Colonic mucosa (tissue), 4 donors: ENCODE results near the gene LMF1. TPM values are rescaled to one million over a fixed set of nuclear protein-coding genes. Genes with fewer than 3 reads are reported as not detected.

Experiments
- DNase-seq: peaks from one replicate; pipeline ENCODE4 v3.0.0-alpha.2; 2020
- H3K27ac ChIP-seq: fragments of 200-600 bp; one replicate; pipeline ENCODE4 v1.8.0; 2021
- H3K27me3 ChIP-seq: fragments of 200-600 bp; one replicate; pipeline ENCODE4 v1.8.0; 2021
- H3K36me3 ChIP-seq: fragments of 200-600 bp; one replicate; pipeline ENCODE4 v1.8.0; 2021
- H3K4me1 ChIP-seq: fragments of 200-600 bp; one replicate; pipeline ENCODE4 v1.8.0; 2021; ENCODE audit warnings: mild to moderate bottlenecking
- H3K4me3 ChIP-seq: fragments of 200-600 bp; one replicate; pipeline ENCODE4 v1.8.0; 2021
- H3K9ac ChIP-seq, 2 donors: one replicate each; pipeline ENCODE4 v1.7.0; 2013; ENCODE audit warnings: control low read depth in 2 of 2, low read depth in 2 of 2, low read length in 2 of 2
- H3K9me3 ChIP-seq: fragments of 200-600 bp; one replicate; pipeline ENCODE4 v1.8.0; 2021
- intact Hi-C: fragments of 100-400 bp; cut with DNase I; formaldehyde crosslinking; loops from one replicate; pipeline ENCODE4 v1.14.1; 2022
- total RNA-seq, 2 donors: library from RNA; stranded (reverse); fragmentation: NEBNext Ultra II Directional in 1 of 2; extraction: Animal tissue kit (Norgen Biotek cat#: 25700) in 1 of 2; gene quantifications; one replicate each; pipeline ENCODE4 v1.2.1, GENCODE V29; 2021
- TF ChIP-seq, protein P1 (sequence below): fragments of 200-600 bp; IDR thresholded peaks from one replicate; pipeline ENCODE4 v1.8.0; 2022; ENCODE audit warnings: antibody characterized with exemption, mild to moderate bottlenecking
- donor health status: healthy.
- donor health status: DM: no; HTN: no; CAD: no.
- donor health status: DM: no; HTN: no; CAD: no.

Gene LMF1
- total RNA-seq, 2 donors from 2014 or later: 8.4 to 12.8 TPM

DNA sequence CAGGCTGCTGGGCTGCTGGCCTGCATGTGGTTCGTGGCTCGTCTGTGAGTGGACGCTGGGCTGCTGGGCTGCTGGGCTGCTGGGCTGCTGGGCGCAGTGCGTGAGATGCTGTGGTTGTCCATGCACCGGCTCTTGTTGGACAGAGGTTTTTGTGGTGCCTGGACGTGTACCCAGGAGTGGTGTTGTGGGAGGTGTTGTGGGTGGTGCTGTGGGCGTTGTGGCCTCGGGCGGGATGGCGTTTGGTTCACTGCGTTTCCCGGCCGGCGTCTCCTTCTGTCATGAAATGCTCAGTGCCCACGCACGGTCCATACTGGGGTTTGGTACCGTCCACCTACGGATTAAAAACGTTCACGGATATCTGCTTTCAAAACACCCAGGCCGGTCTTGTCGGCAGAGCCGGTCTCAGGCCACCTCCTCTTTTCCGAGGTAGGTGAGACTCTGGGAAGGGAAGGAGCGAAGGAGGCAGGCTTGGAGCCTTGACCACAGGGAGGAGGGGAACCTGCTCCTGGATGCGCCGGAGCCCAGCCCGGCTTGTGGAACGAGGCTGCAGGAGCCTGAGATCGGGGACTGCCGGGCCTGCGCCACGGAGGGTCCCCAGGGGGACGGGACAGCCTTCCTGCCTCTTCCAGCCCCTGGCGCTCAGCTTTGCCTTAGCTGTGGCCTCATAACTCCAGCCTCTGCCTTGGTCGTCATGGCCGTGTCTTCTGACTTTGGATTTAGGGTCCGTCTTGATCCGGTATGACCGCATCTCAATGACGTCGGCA is 140.5 kb downstream of the LMF1 start:
- Histone ChIP-seq H3K4me1 (no peaks in the 10 kb centered on the region), H3K4me3 (no peak overlapping the region), H3K27me3 (no peaks in the 10 kb centered on the region), H3K36me3 (no peaks in the 10 kb centered on the region), H3K9ac (no peak overlapping the region), H3K27ac (no peak overlapping the region), H3K9me3 (no peaks in the 10 kb centered on the region)
- TF ChIP-seq, protein P1, sequence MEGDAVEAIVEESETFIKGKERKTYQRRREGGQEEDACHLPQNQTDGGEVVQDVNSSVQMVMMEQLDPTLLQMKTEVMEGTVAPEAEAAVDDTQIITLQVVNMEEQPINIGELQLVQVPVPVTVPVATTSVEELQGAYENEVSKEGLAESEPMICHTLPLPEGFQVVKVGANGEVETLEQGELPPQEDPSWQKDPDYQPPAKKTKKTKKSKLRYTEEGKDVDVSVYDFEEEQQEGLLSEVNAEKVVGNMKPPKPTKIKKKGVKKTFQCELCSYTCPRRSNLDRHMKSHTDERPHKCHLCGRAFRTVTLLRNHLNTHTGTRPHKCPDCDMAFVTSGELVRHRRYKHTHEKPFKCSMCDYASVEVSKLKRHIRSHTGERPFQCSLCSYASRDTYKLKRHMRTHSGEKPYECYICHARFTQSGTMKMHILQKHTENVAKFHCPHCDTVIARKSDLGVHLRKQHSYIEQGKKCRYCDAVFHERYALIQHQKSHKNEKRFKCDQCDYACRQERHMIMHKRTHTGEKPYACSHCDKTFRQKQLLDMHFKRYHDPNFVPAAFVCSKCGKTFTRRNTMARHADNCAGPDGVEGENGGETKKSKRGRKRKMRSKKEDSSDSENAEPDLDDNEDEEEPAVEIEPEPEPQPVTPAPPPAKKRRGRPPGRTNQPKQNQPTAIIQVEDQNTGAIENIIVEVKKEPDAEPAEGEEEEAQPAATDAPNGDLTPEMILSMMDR: no peak
- DNase-seq: no peak
- intact Hi-C loops: no loop called here

GRCh38 chr16:828891-829290 is 141.9 kb downstream of the LMF1 start:
- intact Hi-C loops: no loop called here

DNA sequence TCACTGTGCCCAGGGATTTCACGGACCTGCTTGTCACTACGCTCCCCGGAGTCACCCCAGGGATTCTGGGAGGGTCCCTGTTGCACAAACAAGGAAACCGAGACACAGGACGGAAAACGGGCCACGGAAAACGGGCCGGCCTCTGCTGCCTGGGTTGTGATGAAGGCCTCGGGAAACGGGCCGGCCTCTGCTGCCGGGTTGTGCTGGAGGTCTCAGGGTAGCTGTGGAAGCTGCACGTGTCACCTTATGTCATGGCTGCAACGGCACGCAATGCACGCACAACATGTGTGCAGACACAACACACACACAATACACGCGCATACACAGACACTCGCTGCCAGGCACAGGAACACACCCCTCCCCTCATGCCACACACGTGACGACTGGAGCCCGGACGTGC is 143.3 kb downstream of the LMF1 start:
- Histone ChIP-seq H3K4me3 (no peak overlapping the region), H3K9me3 (no peaks in the 10 kb centered on the region), H3K4me1 (no peaks in the 10 kb centered on the region), H3K36me3 (no peaks in the 10 kb centered on the region), H3K27me3 (no peaks in the 10 kb centered on the region), H3K9ac (no peak overlapping the region), H3K27ac (no peak overlapping the region)
- DNase-seq: no peak
- TF ChIP-seq, protein P1: no peak
- intact Hi-C loops: no loop called here

More at GRCh38 chr16:828891-829290, 141.9 kb downstream of the LMF1 start:
- TF ChIP-seq, protein P1: no peak
- Histone ChIP-seq H3K9me3 (no peaks in the 10 kb centered on the region), H3K27me3 (no peaks in the 10 kb centered on the region), H3K36me3 (no peaks in the 10 kb centered on the region), H3K9ac (no peak overlapping the region), H3K27ac (no peak overlapping the region), H3K4me1 (no peaks in the 10 kb centered on the region), H3K4me3 (no peak overlapping the region)
- no peak for DNase-seq

GRCh38 chr16:825341-826061 is 145.3 kb downstream of the LMF1 start:
- H3K27me3 ChIP-seq: no peaks in the 10 kb centered on the region
- no peak overlapping the region for H3K9ac ChIP-seq
- H3K9me3 ChIP-seq: no peaks in the 10 kb centered on the region
- H3K4me3 ChIP-seq: no peak overlapping the region
- no peaks in the 10 kb centered on the region for H3K4me1 ChIP-seq
- DNase-seq: no peak
- no peak overlapping the region for H3K27ac ChIP-seq
- intact Hi-C loops: no loop called here
- TF ChIP-seq, protein P1: no peak
- H3K36me3 ChIP-seq: no peaks in the 10 kb centered on the region

DNA sequence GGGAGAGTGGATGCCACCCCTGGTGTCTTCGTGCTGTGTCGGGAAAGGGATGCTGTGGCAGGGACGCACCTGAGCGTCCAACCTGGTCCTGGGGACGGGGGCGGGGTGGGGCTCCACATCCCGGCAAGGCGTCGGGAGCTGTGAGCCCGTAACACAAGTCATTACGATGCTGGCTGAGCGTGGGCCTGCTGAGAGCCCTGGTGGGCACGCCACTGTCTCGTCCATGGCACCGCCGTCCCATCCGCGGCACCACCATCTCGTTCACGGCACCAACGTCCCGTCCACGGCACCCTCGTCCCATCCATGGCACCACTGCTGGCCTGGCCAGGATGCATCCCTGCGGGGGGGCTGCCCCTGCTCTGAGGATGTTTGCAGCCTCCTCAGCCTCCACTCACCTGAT is 146.2 kb downstream of the LMF1 start:
- no peaks in the 10 kb centered on the region for H3K36me3 ChIP-seq
- intact Hi-C loops: no loop called here
- H3K27me3 ChIP-seq: no peaks in the 10 kb centered on the region
- H3K27ac ChIP-seq: no peak overlapping the region
- DNase-seq: no peak
- H3K4me1 ChIP-seq: no peaks in the 10 kb centered on the region
- H3K9ac ChIP-seq: no peak overlapping the region
- TF ChIP-seq, protein P1: no peak
- H3K4me3 ChIP-seq: no peak overlapping the region
- H3K9me3 ChIP-seq: no peaks in the 10 kb centered on the region
